CD4-positive, alpha-beta T cell treated with Interleukin-15 for 1 hour (primary cell): ENCODE measurements around the gene HOXB1.
A peak's percentile ranks its signal among the peaks of the same experiment; 100 is the strongest.
"Not testable (repeated sequence)": the region's sequence is repeated elsewhere in the genome, so short reads cannot be mapped to it uniquely, and the experiment has no call there.

ENCODE experiments used
- DNase-seq: peaks from one replicate; pipeline ENCODE4 v3.0.0-alpha.2; 2020

Gene HOXB1

DNA sequence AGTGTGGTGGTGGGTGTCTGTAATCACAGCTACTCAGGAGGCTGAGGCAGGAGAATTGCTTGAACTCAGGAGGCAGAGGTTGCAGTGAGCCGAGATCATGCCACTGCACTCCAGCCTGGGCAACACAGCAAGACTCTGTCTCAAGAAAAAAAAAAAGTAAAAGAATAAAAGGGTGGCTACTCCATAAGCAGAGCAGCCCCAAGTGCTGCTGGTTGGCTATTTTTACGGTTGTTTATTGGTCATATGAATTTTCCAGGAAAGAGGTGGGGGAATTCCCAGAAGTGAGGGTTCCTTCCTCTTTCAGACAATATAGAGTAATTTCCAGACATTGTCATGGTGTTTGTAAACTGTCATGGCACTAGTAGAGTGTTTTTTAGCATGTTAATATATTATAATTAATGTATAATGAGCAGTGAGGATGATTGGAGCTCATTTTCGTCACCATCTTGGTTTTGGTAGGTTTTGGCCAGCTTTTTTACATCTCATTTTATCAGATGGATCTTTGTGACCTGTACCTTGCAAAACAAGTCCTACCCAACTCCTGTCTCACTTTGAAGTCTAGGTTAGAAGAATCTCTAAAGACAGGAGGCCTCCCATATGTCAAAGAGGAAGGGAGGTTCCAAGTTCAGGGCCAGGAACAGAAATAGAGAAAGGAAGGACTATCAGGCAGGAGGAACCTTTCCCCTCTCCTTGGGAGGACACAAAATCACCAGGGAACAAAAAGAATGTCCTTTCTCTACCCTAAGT lies 39.1 kb downstream of the HOXB1 start:
- peak; percentile 27 for DNase-seq

DNA sequence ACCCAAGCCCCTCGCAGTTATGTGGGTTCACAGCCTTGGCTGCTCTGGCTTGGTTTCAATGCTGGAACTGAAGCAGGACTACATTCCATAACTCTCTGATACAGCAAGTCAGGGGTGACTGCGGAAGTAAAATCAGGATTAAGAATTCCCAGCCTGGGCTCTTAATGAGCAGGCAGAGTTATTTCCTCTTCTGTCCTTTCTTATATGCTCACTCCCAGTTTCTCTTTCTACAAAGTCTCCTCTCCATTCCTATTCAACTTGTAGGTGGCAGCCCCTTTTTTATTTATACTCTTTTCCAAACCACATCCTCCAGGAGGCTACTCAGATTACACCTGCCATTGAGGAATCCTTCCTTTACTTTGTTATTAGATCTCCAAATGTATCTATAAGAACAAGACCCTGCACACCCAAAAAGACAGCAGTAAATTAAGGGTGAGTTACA lies 40.3 kb downstream of the HOXB1 start:
- no peak for DNase-seq

DNA sequence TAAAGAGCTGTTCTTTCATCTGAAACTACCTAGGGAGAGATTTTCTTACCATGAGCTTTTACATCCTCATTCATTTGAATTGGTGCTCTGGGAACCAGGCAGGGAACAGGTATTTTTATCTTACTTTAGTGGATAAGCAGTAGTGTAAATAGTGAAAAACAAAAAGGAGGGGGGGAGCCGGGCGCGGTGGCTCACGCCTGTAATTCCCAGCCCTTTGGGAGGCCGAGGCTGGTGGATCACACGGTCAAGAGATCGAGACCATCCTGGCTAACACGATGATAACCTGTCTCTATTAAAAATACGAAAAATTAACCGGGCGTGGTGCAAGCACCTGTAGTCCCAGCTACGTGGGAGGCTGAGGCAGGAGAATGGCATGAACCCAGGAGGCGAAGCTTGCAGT lies 41.0 kb downstream of the HOXB1 start:
- no peak for DNase-seq

DNA sequence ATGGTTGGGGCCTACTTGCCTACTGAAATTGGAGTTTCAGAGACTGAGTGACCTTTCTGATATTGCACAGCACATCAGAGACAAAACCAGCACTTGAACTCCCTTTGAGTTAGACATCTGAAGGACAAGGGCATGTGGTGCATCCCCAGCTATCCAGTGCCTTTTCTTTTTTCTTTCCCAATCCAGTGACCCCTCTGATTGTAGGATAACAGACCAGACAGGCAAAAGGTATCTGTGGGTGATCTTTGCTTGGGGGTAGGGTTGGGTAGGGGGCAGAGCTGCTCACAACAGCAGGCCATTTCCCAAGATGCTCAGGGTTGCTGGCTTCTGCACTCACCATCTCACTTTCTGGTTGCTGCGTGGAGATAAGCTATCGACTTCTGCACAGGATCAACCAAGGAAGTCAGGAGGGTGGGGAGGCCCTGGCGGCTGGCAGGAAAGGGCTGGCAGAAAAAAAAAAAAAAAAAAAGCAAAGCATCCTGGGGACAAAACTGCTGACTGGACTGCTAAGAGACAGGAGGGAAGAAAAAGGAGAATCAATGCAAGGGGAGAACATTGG lies 42.2 kb downstream of the HOXB1 start:
- DNase-seq, result no peak

DNA sequence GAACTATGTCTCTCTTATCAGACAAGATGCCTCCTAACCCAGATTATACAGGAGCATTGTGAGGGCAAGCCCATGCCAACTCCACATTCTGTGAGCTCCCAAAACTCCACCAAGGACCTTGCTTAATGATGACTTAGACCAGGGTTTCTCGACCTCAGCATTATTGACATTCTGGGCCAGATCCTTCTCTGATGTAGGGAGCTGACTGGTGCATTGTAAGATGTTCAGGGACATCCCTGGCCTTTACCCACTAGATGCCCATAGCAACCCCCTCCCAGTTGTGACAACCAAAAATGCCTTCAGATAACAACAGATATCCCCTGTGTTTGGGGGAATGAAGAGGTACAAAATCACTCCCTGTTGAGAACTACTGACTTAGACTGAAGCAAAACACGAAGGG lies 43.6 kb downstream of the HOXB1 start:
- DNase-seq, result no peak

DNA sequence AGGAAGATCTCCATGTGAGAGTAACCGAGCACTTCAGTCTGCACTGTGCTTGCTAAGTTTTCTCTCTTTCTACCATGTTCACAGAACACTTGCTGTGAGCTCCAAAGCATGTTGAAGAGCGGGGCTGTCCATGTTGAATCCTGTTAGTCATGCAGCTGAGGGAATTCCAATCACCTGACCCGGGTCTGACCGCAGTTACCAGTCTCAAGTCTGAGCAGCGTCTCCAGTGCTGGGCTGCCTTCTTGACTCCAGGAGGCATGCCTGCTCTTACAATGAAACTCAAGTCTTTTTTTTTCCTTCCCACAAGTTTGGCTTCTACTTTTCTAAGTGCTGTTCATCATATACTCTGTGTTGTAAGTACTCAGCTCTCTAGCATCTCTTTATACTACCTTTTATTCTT lies 44.3 kb downstream of the HOXB1 start:
- DNase-seq, result no peak

DNA sequence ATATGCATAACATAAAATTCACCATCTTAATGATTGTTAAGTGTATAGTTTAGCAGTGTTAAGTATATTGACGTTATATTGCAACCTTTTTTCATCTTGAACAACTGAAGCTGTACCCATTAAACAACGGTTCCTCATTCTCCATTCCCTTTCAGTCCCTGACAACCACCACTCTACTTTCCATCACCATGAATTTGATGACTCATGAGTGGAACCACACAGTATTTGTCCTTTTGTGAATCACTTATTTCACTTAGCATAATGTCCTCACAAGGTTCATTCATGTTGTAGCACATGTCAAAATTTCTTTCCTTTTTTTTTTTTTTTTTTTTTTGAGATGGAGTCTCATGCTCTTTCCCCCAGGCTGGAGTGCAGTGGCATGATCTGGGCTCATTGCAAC lies 46.0 kb downstream of the HOXB1 start:
- DNase-seq, result no peak

DNA sequence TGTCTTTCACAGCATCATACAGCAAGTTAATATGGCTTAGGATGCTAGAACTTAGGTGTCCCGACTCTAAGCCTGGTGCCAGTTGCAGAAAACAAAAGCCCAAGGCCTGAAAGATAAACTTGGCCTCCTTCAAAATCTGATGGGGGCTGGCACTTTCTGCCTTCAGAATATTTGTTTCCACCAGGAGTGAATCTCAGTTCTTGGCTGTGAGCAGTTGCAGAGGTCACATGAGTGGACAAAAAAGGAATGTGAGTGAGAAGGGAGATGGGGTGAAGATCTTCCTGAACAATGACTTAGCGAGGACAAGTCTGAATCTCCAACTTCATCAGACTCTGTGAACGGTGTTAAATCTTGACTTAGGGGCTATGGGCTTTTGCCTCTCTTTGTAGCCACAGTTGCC lies 46.6 kb downstream of the HOXB1 start:
- DNase-seq, result no peak

DNA sequence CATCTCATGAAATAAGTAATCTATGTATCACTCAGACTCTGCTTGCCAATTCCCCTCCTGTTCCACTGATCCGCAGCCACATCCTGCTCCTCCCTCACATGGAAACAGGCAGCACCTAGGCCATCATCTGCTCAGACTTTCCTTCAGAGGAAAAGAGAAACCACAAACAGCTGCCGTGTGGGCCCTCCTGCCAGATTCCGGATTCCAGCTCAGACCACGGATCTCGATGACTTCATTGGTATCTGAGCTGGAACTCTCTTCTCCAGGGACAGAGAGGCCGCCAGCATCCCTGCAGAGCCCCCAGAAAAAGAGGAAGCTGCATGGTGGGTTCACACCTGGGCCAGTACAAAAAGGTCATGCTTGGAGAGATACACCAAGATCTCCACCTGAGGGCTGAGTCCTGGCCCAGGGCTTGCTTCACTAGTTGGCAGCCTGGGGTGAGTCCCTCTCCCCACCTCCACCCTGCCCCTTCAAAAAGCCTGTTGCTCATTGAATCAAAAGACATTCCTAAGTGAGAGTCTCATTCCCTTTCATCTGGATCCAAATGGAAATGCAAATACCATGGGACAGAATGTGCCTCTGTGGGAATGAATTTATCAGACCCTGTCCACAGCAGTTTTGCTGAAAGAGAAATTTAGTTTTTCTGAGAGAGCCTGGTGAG lies 47.2 kb downstream of the HOXB1 start:
- DNase-seq, result no peak

DNA sequence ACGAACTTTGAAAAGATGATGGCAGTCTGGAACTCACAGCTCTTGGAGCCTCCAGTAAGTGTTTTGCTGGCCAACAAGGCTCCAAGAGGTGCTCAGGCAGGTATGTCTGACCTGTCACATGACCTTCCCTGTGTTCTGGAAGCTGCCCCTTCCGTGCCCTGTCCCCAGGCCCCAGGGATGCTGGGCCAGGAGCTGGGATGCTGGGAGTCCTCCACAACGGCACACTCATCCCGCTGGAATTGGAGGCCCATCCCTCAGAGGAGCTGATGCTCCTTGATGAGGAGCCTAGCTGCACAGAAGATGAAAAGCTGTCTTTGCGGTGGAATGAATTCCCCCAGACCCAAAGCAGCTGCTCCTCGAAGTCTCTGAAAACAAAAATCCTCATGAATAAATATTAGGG lies 47.8 kb downstream of the HOXB1 start:
- DNase-seq, result no peak

DNA sequence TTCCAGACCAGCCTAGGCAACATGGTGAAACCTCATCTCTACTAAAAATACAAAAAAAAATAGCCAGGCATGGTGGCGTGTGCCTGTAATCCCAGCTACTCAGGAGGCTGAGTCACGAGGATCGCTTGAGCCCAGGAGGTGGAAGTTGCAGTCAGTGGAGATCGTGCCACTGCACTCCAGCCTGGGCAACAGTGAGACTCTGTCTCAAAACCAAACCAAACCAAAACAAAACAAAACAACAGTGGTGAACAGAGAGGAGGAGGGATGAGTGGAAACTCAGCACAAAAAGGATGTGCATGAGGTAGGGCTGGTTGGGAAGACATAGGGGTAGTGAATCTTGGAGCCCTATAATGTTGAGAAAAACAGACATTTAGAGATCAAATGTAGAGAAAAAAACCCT lies 48.5 kb downstream of the HOXB1 start:
- DNase-seq, result not testable (repeated sequence)

DNA sequence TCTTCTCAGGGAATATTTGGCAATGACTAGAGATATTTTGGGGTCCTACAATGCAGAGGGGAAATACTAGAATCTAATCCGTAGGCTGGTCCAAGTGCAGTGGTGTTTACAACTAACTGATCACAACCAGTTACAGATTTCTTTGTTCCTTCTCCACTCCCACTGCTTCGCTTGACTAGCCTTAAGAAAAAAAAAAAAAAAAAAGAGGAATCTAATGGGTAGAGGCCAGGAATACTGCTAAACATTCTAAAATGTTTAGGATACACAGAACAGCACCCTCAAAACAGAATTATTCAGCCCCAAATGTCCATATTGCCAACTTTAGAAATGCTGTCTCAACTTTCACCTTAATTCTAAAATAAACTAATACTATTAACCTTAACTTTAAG lies 51.8 kb downstream of the HOXB1 start:
- no peak for DNase-seq
